EL (cell line): Measurements from ENCODE around the gene SDR42E2.
A peak's percentile ranks its signal among the peaks of the same experiment; 100 is the strongest.
"Not testable (repeated sequence)": the region's sequence is repeated elsewhere in the genome, so short reads cannot be mapped to it uniquely, and the experiment has no call there.

ENCODE experiments used
- DNase-seq: peaks from one replicate; pipeline ENCODE4 v3.0.0-alpha.2; 2016

Gene SDR42E2

DNA sequence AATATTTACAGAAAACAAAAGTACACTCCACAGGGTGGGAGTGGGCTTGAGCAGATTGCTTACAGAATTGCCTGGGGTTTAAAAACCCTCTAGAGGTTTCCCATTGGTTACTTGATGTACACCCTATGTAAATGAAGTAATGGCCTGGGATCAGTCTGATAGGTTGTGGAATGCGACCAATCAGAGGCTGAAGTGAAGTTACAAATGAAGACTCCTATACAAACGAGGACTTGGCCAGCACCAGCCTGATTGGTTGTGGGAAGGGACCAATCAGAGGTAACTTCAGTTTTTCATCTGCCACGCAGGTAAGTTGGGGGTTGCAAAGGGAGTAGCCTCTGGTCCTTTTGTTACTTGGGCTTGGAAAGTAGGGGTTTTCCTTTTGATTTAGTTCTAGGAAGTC, 52.6 kb downstream of the SDR42E2 start:
- DNase-seq: no peak

DNA sequence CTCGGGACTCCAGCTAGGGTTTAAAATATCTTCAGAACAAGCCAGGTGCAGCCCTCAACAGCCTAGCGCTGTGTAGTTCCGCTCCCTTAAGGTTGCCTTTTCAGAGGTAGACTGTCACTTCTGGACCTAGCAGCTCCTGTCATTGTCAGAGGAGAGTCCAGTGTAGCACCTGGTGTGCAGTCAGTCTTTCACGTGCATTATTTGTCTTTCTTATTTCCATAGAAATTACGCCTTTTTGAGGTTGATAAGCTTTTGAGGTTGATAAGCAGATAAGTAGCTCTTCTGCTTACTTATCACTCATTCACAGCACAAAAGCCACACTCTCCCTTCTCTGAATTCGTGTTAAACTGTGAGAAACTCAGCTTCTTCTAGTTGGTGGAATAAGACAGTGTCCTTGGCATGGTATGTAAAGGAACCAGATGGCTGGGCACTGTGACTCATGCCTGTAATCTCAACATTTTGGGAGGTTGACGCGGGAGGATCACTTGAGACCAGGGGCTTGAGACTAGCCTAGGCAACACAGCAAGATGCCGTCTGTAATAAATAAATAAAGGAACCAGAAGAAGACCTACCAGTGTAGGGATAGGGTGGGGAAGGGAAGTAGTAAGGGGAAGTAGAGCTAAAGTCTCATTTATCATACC, 54.0 kb downstream of the SDR42E2 start:
- DNase-seq: peak; percentile 40

DNA sequence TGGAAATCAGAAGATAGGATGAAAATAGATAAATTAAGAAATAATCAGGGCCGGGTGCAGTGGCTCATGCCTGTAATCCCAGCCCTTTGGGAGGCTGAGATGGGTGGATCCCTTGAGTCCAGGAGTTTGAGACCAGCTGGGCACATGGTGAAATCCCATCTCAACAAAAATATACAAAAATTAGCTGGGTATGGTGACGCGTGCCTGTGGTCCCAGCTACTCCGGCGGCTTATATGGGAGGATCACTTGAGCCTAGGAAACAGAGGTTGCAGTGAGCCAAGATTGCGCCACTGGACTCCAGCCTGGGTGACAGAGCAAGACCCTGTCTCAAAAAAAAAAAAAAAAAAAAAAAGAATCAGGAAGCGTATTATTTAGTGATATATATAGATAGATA, 54.5 kb downstream of the SDR42E2 start:
- DNase-seq: not testable (repeated sequence)

DNA sequence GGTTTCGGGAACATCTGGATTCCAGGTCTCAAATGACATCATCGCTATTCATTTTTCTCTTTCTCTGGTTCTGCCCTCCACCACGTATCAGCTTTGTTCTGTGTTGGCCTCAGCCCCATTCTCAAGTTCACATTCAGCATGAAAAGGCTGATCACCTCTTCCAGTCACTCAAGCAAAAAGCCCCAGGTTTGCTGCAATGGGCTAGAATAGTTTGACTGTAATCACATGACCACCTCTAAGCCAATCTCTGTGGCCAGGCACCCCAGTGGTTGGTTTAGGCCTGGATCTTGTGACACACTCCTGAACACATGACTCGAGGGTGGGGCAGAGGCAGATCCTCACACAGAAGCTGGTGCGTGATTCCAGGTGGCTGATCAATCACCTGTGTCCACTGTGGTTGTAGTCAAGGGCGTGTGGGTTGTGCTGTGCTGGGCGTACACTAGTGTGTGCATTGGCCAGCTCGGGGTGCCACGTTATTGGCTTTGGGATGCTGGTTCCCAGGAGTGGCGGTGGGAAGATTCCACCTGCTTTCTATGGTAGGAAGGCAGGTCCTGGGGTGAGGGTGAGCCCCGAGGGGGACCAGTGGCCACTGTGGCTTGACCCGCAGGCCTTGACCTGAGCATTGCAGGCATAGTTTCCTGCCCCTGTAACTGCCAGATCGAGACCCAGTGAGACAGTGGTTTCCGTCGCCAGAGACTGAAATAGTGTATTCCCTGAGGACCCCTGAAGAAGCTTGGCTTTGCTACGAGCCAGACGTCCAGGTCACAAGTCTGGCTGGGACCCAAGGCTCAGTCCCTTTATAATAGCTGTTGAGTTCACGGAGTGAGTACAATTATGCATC, 55.8 kb downstream of the SDR42E2 start:
- DNase-seq: no peak

DNA sequence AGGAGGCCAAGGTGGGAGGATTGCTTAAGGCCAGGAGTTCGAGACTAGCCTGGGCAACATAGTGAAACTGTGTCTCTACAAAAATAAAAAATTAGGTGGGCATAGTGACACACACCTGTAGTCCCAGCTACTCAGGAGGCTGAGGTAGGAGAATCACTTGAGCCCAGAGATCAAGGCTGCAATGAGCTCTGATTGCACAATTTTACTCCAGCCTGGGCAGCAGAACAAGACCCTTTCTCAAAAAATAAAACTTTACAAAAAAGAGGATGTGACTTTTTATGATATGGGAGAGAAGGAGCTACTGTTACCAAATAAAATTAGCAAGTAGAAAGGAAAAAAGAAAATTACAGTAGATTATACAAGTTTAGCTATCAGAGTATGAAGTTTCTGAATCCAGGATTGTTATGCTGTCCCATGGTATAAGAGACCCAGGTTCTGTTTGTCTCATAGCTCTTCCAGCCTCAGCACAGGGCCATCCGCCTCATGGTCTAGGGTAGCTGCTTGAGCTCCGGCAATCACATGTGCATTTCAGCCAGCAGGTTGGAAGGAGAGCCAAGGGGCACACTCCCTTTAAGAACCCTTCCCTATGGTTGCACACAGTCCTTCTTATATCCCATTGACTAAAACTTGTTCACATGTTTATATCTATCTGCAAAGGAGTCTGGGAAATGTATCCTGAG, 57.2 kb downstream of the SDR42E2 start:
- DNase-seq: no peak

DNA sequence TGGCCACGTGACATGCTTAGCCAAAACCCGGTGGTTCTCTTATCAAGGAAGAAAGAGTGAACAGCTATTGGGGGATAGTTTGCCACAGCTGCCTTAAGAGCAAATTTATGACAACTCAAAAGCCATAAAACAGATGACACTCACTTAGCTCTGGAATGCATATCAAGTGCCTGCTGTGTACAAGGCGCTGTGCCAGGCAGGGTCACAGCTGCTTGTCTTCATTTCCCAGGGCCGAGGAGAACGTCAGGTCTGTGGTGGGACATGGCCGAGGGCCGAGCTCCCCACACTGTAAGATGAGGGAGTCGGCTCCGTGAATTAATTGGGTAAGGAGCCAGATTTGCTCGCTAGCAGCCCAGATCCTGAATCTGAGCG, 57.7 kb downstream of the SDR42E2 start:
- no peak for DNase-seq

DNA sequence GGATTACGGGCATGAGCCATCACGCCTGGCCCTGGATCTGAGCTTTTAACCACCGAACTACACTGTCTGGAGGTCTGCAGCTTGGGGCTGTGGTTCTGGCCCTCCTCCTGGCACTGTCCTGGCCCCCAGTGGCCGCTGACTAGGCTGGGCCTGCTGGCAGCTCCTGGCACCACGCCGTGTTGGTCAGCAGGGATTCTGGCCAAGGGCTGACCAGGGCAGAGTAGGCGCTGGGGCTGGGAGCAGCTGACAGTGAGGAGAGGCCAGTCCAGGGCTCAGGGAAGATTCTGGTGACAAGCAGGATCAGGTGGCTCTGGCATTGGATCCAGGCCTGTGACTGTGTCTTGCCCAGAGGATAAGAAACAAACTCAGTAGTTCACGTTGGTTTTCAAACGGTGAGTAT, 58.4 kb downstream of the SDR42E2 start:
- DNase-seq: no peak

DNA sequence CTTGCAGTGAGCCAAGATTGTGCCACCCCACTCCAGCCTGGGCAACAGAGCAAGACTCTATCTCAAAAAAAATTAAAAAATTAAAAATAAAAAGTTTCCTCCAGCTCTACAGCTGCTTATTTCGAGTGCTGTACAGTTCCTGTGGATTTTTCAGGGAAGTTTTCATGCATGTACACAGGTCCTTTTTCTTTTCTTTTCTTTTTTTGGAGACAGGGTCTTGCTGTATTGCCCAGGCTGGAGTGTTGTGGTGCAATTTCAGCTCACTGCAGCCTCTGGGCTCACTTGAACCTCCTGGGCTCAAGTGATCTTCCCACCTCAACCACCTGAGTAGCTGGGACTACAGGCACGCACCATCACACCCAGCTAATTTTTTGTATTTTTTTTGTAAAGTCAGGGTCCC, 59.7 kb downstream of the SDR42E2 start:
- DNase-seq: no peak

DNA sequence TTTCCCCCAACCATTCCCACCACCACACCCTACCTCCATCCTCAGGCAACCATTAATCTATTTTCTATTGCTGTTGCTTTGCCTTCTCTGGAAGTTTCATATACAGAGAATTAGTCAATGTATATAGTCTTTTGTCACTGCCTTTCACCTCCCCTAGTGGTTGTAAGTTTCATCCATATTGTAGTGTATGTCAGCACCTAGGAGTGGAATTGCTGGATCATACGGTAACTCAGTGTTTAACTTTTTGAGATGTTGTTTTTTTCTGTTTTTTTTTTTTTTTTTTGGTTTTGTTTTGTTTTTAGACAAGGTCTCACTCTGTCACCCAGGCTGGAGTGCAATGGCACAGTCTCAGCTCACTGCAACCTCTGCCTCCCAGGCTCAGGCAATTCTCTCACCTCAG, 60.7 kb downstream of the SDR42E2 start:
- no peak for DNase-seq

DNA sequence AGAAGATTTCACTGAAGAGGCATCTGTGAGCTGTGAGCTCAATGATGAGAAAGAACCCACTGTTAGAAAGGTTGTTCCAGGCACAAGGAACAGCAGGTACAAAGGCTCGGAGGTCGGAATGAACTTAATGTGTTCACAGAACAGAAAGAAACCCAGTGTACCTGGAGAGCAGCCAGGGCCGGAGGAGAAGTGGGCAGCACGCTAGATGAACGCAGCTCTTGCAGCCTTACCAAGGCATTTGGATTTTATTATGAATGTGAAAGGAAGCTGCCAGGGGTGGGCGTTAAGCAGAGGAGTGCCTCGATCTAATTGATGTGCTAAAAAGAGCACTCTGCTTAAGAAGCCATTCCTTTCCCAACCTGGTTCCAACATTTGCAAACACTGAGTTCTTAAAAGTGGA, 62.8 kb downstream of the SDR42E2 start:
- DNase-seq: no peak

DNA sequence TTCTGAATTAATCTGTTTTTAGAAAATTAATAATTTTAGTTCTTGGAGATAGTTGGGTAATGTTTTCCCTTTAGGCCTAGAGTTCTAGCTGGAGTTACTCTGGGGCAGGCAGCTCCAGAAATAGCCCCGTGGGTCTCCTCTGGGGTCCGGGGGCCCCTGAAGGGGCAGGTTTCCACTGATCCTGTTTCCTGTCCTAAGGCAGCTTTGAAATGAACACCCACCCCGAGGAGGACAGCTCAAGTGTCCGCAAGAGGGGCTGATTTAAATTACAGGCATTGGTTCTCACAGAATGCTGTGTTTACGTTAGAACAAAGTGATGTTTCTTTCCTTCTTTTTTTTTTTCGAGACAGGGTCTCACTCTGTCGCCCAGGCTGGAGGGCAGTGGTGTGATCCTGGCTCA, 67.6 kb downstream of the SDR42E2 start:
- DNase-seq: no peak

DNA sequence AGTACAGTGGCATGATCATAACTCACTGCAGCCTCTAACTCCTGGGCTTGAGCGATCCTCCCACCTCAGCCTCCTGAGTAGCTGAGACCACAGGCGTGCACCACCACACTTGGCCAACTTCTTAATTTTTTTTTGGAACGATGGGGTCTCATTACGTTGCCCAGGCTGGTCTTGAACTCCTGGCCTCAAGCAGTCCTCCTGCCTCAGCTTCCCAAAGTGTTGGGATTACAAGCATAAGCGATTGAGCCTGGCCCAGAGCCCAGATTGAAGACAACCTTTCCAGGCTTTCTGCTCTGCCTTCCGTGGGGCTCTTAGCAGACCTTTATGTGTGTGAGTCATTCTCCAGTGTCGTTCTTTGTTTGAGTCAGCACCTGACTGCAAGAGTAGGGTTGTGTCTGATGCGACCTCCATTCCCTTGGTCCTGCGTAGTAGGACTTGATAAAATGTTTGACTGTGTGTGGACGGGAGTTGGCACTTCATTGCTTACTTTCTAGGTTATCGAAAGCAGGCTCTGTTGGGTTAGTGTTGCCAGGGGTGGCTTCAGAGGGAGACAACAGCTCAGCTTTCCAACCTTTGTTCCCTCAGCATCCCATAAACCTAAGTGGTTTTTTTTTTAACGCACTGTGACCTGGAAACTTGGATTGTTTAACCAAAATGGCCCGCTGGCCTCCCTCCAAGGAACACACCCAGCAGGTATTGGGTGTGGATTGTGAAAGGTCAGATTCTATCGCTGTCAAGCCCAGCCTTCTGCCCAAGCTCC, 70.2 kb downstream of the SDR42E2 start:
- peak; percentile 25 for DNase-seq

DNA sequence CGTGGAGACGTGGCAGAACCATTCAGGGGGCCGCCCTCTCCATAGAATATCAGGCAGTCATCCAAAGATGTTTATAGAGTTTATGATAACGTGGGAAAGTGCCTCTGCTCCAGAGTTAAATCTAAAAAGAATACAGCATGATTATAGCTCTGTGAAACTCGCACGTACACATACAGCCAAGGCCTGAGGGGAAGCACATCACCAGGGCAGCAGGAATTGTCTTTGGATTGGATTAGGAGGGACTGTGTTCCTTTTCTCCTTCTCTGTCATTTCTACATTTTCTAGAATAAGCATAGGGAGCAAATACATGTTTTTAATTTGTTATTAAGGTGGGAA, 70.7 kb downstream of the SDR42E2 start:
- no peak for DNase-seq

DNA sequence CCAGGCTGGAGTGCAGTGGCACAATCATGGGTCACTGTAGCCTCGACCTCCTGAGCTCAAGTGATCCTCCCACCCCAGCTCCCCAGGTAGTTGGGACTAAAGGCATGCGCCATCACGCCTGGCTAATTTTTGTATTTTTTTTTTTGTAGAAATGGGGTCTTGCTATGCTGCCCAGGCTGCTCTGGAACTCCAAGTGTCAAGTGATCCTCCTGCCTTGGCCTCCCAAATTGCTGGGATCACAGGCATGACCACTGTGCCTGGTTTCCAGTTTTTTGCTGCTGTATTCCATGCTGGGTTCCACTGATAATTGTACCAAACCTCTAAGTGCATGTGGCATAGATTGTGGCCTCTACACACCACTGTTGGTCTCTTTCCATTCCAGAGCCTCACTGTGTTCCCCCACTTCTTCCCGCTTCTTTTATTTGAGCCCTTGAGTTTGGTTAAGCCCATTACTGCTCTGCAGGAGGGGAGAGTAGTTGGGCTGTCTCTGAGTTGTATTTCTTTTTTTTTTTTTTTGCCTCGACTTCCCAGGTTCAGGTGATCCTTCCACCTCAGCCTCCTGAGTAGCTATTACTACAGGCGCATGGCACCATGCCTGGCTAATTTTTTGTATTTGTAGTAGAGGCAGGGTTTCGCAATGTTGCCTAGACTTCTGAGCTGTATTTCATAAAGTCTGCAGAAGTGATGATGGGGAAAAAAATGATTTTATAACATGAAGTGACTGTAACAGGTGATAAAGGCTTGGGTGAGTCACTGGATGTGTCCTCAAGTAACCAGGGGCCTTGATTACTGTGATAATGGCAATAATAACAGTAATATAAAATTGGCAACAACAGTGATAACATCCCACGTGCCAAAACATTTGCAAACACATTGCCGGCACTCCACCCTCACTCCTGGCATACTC, 73.8 kb downstream of the SDR42E2 start:
- DNase-seq: no peak

DNA sequence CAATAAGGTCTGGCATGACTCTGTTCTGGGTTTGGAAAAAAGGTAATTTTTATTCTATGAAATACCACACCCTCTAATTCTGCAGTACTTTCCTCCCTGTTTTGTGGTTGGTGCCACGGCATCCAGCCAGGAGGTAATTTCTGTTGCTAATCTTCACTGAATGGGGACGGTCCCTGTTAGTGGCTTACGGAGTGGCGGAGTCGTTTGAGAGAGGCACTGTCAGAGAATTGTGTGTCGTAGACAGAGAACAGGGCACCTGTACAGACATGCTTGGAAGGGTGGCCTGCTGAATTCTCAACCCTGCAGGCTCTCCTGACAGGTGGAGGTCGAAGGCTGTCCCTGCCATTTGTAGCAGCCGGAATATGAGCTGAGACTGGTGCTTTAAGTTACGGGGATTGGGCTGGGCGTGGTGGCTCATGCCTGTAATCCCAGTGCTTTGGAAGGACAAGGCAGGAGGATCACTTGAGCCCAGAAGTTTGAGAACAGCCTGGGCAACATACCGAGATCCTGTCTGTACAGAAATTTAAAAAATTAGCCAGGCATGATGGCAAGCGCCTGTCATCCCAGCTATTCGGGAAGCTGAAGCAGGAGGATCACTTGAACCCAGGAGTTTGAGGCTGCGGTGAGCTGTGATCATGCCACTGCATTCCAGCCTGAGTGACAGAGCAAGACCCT, 77.0 kb downstream of the SDR42E2 start:
- DNase-seq: no peak

DNA sequence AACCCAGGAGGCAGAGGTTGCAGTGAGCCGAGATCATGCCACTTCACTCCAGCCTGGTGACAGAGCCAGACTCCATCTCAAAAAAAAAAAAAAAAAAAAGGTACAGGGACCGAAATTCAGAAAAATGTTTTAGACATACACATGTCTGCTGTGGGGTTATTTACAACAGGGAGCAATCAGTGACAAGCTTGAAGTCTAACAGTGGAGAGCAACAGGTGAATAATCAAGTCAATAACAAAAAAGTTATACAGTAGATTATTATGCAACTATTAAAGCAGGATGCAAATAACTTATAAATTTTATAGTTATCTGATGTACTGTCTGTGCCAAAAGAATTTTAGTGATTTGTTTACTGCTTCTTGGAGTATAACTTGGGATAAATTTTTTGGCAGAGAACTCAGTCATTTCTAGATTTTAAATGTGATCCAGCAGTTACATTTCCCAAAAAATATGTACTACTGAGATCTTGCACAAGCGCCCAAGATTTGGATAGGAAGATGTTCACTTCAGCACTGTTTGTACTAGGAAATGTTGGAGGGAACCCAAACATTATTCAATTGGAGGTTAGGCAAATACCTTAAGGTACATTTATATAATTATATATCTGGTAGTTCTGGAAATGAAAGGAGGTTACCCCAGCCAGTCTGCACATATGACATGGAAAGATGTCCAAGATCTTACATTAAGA, 77.9 kb downstream of the SDR42E2 start:
- DNase-seq: no peak
